ENCODE results near the gene MDK.
A peak's percentile ranks its signal among the peaks of the same experiment; 100 is the strongest.

Gene MDK

GRCh38 chr11:46335271-46335670, 46.2 kb upstream of the MDK start (continued):
- TF ChIP-seq, protein P1, sequence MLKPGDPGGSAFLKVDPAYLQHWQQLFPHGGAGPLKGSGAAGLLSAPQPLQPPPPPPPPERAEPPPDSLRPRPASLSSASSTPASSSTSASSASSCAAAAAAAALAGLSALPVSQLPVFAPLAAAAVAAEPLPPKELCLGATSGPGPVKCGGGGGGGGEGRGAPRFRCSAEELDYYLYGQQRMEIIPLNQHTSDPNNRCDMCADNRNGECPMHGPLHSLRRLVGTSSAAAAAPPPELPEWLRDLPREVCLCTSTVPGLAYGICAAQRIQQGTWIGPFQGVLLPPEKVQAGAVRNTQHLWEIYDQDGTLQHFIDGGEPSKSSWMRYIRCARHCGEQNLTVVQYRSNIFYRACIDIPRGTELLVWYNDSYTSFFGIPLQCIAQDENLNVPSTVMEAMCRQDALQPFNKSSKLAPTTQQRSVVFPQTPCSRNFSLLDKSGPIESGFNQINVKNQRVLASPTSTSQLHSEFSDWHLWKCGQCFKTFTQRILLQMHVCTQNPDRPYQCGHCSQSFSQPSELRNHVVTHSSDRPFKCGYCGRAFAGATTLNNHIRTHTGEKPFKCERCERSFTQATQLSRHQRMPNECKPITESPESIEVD (tag by site-specific recombination; IDR thresholded peaks at IDR 0.05), result no peak
- no peak for TF ChIP-seq PATZ1 (tag by site-specific recombination; IDR thresholded peaks at IDR 0.05)
- TF ChIP-seq ZNF514 (tag by site-specific recombination; IDR thresholded peaks at IDR 0.05), result no peak

DNA sequence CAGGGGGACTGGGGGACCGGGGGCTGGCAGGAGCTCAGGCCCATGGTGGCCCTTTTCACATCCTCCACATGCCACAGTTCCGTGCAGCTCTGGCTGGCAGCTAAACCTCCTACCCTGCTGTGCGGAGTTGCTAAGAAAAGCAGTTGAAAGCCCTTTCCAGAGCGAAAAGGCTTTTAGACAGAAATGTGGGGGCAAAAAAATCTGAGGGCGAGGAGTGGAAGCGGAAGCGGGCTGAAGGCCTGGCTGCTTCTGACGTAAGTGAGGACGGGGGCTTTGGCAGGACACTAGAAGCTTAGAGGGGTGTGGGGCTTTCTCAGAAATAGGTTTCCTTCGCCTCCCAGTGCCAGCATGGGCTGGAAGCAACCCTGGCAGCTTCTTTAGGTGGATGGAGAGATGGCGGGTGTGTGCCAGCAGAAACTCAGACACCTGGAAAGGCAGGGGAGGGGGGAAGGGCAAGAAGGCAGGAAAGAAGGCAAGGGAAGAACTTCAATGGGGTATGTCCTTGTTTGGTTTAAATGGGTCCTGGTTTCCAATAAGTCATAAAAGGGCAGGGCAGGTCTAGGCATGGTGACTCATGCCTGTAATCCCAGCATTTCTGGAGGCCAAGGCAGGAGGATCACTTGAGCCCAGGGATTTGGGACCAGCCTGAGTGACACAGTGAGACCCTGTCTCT, 45.4 kb upstream of the MDK start:
- peaks cover 6% of the 10 kb centered on the region; the same call in 1 of the 2 replicates for H3K4me1 ChIP-seq (ENCODE audit: control insufficient read depth, insufficient read depth, low read length)
- POLR2A ChIA-PET, result no interaction called here
- H3K36me3 ChIP-seq (ENCODE audit: control insufficient read depth in 2 of 2, insufficient read depth in 1 of 2, low read length in 2 of 2), result no peaks in the 10 kb centered on the region
- no peaks in the 10 kb centered on the region for H3K9me3 ChIP-seq (ENCODE audit: control insufficient read depth, insufficient read depth, low read depth, low read length)
- CTCF ChIA-PET, result interaction anchor here (0.6 to 1.5 kb wide), 4 partner anchors 15 to 96 kb away, joined by 3 to 6 read pairs (median 4); no protein-coding TSS in a partner anchor
- 0 out of 2 replicates have a peak, but pooled peaks have one; percentile 22 for TF ChIP-seq ZIC2 (tag by site-specific recombination; IDR thresholded peaks at IDR 0.05)
- TF ChIP-seq, protein P2, sequence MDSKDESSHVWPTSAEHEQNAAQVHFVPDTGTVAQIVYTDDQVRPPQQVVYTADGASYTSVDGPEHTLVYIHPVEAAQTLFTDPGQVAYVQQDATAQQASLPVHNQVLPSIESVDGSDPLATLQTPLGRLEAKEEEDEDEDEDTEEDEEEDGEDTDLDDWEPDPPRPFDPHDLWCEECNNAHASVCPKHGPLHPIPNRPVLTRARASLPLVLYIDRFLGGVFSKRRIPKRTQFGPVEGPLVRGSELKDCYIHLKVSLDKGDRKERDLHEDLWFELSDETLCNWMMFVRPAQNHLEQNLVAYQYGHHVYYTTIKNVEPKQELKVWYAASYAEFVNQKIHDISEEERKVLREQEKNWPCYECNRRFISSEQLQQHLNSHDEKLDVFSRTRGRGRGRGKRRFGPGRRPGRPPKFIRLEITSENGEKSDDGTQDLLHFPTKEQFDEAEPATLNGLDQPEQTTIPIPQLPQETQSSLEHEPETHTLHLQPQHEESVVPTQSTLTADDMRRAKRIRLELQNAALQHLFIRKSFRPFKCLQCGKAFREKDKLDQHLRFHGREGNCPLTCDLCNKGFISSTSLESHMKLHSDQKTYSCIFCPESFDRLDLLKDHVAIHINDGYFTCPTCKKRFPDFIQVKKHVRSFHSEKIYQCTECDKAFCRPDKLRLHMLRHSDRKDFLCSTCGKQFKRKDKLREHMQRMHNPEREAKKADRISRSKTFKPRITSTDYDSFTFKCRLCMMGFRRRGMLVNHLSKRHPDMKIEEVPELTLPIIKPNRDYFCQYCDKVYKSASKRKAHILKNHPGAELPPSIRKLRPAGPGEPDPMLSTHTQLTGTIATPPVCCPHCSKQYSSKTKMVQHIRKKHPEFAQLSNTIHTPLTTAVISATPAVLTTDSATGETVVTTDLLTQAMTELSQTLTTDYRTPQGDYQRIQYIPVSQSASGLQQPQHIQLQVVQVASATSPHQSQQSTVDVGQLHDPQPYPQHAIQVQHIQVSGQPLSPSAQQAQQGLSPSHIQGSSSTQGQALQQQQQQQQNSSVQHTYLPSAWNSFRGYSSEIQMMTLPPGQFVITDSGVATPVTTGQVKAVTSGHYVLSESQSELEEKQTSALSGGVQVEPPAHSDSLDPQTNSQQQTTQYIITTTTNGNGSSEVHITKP (tag by site-specific recombination; IDR thresholded peaks at IDR 0.05), result no peak
- TF ChIP-seq, protein P3, sequence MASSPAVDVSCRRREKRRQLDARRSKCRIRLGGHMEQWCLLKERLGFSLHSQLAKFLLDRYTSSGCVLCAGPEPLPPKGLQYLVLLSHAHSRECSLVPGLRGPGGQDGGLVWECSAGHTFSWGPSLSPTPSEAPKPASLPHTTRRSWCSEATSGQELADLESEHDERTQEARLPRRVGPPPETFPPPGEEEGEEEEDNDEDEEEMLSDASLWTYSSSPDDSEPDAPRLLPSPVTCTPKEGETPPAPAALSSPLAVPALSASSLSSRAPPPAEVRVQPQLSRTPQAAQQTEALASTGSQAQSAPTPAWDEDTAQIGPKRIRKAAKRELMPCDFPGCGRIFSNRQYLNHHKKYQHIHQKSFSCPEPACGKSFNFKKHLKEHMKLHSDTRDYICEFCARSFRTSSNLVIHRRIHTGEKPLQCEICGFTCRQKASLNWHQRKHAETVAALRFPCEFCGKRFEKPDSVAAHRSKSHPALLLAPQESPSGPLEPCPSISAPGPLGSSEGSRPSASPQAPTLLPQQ (tag by site-specific recombination; IDR thresholded peaks at IDR 0.05), result 0 out of 2 replicates have a peak, but pooled peaks have one; percentile 27
- H3K4me3 ChIP-seq (ENCODE audit: low read depth, low read length), result no peak overlapping the region
- no peak overlapping the region for H3K27ac ChIP-seq (ENCODE audit: extremely low read depth, low read depth, low read length)

DNA sequence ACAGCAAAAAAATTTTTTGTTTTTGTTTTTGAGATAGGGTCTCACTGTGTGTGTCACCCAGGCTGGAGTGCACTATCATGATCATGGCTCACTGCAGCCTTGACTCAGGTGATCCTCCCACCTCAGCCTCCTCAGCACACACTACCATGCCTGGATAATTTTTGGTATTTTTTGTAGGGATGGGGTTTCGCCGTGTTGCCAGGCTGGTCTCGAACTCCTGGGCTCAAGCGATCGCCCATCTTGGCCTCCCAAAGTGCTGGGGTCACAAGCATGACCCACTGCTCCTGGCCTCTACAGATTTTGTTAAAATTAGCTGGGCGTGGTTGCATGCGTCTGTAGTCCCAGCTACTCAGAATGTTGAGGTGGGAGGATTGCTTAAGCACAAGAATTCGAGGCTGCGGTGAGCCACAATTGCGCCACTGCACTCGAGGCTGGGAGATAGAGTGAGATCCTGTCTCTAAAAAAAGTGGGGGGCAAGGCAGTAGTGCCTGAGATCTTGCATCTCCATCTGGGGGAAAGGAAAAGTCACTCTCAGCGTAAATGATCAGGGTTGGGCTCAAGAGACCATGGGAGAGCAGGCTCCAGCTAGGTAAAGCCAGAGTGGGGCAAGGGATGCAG, 44.8 kb upstream of the MDK start:
- no peak overlapping the region for H3K4me3 ChIP-seq (ENCODE audit: low read depth, low read length)
- H3K27ac ChIP-seq (ENCODE audit: extremely low read depth, low read depth, low read length), result no peak overlapping the region
- CTCF ChIA-PET, result interaction anchor here (0.6 to 1.5 kb wide), 3 partner anchors 16 to 97 kb away, joined by 3 to 6 read pairs (median 3); no protein-coding TSS in a partner anchor
- no peaks in the 10 kb centered on the region for H3K36me3 ChIP-seq (ENCODE audit: control insufficient read depth in 2 of 2, insufficient read depth in 1 of 2, low read length in 2 of 2)
- H3K4me1 ChIP-seq (ENCODE audit: control insufficient read depth, insufficient read depth, low read length), result peaks cover 6% of the 10 kb centered on the region; the same call in 1 of the 2 replicates
- POLR2A ChIA-PET, result no interaction called here
- no peaks in the 10 kb centered on the region for H3K9me3 ChIP-seq (ENCODE audit: control insufficient read depth, insufficient read depth, low read depth, low read length)
- TF ChIP-seq ZBTB1 (tag by site-specific recombination; IDR thresholded peaks at IDR 0.05) (no peak), ZNF112 (tag by site-specific recombination; IDR thresholded peaks at IDR 0.05) (no peak), ZNF416 (tag by site-specific recombination; IDR thresholded peaks at IDR 0.05) (no peak), ZNF596 (tag by site-specific recombination; IDR thresholded peaks at IDR 0.05) (no peak), ZNF529 (tag by site-specific recombination; IDR thresholded peaks at IDR 0.05; ENCODE audit: insufficient replicate concordance) (no peak), ZNF501 (tag by site-specific recombination; IDR thresholded peaks at IDR 0.05) (no peak), KLF10 (tag by site-specific recombination; IDR thresholded peaks at IDR 0.05) (no peak), ZNF510 (tag by site-specific recombination; IDR thresholded peaks at IDR 0.05; ENCODE audit: insufficient replicate concordance) (no peak), ZNF658 (tag by site-specific recombination; IDR thresholded peaks at IDR 0.05) (no peak), KLF1 (tag by site-specific recombination; IDR thresholded peaks at IDR 0.05) (no peak)
- TF ChIP-seq, protein P4, sequence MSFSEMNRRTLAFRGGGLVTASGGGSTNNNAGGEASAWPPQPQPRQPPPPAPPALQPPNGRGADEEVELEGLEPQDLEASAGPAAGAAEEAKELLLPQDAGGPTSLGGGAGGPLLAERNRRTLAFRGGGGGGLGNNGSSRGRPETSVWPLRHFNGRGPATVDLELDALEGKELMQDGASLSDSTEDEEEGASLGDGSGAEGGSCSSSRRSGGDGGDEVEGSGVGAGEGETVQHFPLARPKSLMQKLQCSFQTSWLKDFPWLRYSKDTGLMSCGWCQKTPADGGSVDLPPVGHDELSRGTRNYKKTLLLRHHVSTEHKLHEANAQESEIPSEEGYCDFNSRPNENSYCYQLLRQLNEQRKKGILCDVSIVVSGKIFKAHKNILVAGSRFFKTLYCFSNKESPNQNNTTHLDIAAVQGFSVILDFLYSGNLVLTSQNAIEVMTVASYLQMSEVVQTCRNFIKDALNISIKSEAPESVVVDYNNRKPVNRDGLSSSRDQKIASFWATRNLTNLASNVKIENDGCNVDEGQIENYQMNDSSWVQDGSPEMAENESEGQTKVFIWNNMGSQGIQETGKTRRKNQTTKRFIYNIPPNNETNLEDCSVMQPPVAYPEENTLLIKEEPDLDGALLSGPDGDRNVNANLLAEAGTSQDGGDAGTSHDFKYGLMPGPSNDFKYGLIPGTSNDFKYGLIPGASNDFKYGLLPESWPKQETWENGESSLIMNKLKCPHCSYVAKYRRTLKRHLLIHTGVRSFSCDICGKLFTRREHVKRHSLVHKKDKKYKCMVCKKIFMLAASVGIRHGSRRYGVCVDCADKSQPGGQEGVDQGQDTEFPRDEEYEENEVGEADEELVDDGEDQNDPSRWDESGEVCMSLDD (tag by site-specific recombination; IDR thresholded peaks at IDR 0.05), result no peak
